Activated B cell treated with CpG ODN at 0.5 μM for 24 hours (primary cell): ENCODE results near the gene KHDC1L. TPM values are rescaled to one million over a fixed set of nuclear protein-coding genes. Genes with fewer than 3 reads are reported as not detected.
"Not testable (repeated sequence)": the region's sequence is repeated elsewhere in the genome, so short reads cannot be mapped to it uniquely, and the experiment has no call there.

ENCODE experiments used
- ATAC-seq: fragments of 200-7000 bp; cut with Tn5 transposase; one replicate; pipeline ENCODE4 v1.10.0; 2021; ENCODE audit warnings: low read depth, mild to moderate bottlenecking, moderate library complexity
- CTCF ChIA-PET: fragments of 350-600 bp; sonication (Branson Sonifier 250); formaldehyde crosslinking; loops from one replicate; lab custom pipeline; 2021; ENCODE audit warnings: antibody characterized with exemption; lab: Charles Lee
- POLR2A ChIA-PET: fragments of 350-600 bp; sonication (Branson Sonifier 250); formaldehyde crosslinking; loops from one replicate; lab custom pipeline; 2021; ENCODE audit warnings: antibody characterized with exemption; lab: Charles Lee
- DNase-seq: peaks from one replicate; pipeline ENCODE4 v3.0.0; 2022
- H3K27ac Mint-ChIP-seq: one replicate; pipeline ENCODE4 v1.8.0; 2020; ENCODE audit warnings: mixed read lengths
- H3K27me3 Mint-ChIP-seq: one replicate; pipeline ENCODE4 v1.8.0; 2021; ENCODE audit warnings: mixed read lengths
- H3K36me3 Mint-ChIP-seq: one replicate; pipeline ENCODE4 v1.8.0; 2021; ENCODE audit warnings: low read depth, mixed read lengths
- H3K4me1 Mint-ChIP-seq: one replicate; pipeline ENCODE4 v1.8.0; 2021; ENCODE audit warnings: mixed read lengths
- H3K4me3 Mint-ChIP-seq: one replicate; pipeline ENCODE4 v1.8.0; 2020; ENCODE audit warnings: mild to moderate bottlenecking, mixed read lengths
- H3K9me3 Mint-ChIP-seq: one replicate; pipeline ENCODE4 v1.8.0; 2020; ENCODE audit warnings: mixed read lengths
- intact Hi-C: fragments of 100-400 bp; cut with micrococcal nuclease; formaldehyde crosslinking; loops from one replicate; pipeline ENCODE4 v1.15.1; 2024
- total RNA-seq: library from RNA; stranded (reverse); gene quantifications from 2 replicates; pipeline ENCODE4 v1.2.3, GENCODE V29; 2022
- TF ChIP-seq, protein P1 (sequence below): fragments of 200-600 bp; IDR thresholded peaks from one replicate; pipeline ENCODE4 v1.8.0; 2022; ENCODE audit warnings: antibody characterized with exemption, mild to moderate bottlenecking

Gene KHDC1L, protein sequence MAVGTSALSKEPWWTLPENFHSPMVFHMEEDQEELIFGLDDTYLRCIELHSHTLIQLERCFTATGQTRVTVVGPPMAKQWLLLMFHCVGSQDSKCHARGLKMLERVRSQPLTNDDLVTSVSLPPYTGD
- total RNA-seq, result not detected in 2 replicates

- intact Hi-C loops, result no loop called here
- no peaks in the 10 kb centered on the region for H3K9me3 Mint-ChIP-seq
- POLR2A ChIA-PET, result no interaction called here
- no peaks in the 10 kb centered on the region for H3K36me3 Mint-ChIP-seq
- ATAC-seq, result no peak
- H3K4me3 Mint-ChIP-seq, result no peak within 1 kb of the TSS
- TF ChIP-seq, protein P1, sequence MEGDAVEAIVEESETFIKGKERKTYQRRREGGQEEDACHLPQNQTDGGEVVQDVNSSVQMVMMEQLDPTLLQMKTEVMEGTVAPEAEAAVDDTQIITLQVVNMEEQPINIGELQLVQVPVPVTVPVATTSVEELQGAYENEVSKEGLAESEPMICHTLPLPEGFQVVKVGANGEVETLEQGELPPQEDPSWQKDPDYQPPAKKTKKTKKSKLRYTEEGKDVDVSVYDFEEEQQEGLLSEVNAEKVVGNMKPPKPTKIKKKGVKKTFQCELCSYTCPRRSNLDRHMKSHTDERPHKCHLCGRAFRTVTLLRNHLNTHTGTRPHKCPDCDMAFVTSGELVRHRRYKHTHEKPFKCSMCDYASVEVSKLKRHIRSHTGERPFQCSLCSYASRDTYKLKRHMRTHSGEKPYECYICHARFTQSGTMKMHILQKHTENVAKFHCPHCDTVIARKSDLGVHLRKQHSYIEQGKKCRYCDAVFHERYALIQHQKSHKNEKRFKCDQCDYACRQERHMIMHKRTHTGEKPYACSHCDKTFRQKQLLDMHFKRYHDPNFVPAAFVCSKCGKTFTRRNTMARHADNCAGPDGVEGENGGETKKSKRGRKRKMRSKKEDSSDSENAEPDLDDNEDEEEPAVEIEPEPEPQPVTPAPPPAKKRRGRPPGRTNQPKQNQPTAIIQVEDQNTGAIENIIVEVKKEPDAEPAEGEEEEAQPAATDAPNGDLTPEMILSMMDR, result no peak
- peaks cover 1% of the 10 kb centered on the region for H3K27me3 Mint-ChIP-seq
- no peak within 1 kb of the TSS for H3K27ac Mint-ChIP-seq
- CTCF ChIA-PET, result no interaction called here
- no peak for DNase-seq
- no peaks in the 10 kb centered on the region for H3K4me1 Mint-ChIP-seq
These were observed at the start of gene KHDC1L for GRCh38 chr6:73225396-73225795. Gene KHDC1L (minus strand): TSS chr6:73225496. CDS start chr6:73225408, 88 bp downstream.

GRCh38 chr6:73269296-73269695 lies 44.0 kb upstream of the KHDC1L start:
- H3K36me3 Mint-ChIP-seq, POLR2A ChIA-PET, intact Hi-C loops, H3K27ac Mint-ChIP-seq, H3K27me3 Mint-ChIP-seq, CTCF ChIA-PET, DNase-seq, H3K4me1 Mint-ChIP-seq, ATAC-seq, H3K4me3 Mint-ChIP-seq, H3K9me3 Mint-ChIP-seq: not testable (repeated sequence)

GRCh38 chr6:73268896-73269295 lies 43.6 kb upstream of the KHDC1L start:
- CTCF ChIA-PET, intact Hi-C loops, H3K4me1 Mint-ChIP-seq, H3K4me3 Mint-ChIP-seq, H3K27ac Mint-ChIP-seq, ATAC-seq, POLR2A ChIA-PET, H3K9me3 Mint-ChIP-seq, DNase-seq, H3K27me3 Mint-ChIP-seq, H3K36me3 Mint-ChIP-seq: not testable (repeated sequence)

- Mint-ChIP-seq H3K9me3 (no peaks in the 10 kb centered on the region), H3K4me3 (peak overlapping the region; percentile 88), H3K4me1 (peaks cover 18% of the 10 kb centered on the region), H3K27ac (no peak overlapping the region), H3K36me3 (peaks cover 2% of the 10 kb centered on the region), H3K27me3 (no peaks in the 10 kb centered on the region)
- ChIA-PET POLR2A (no interaction called here), CTCF (no interaction called here)
- intact Hi-C loops, result loop anchor here (5.0 kb wide), 1 partner anchor 852 kb away; no protein-coding TSS in a partner anchor
- TF ChIP-seq, protein P1, result no peak
- ATAC-seq (no peak), DNase-seq (no peak)
These were observed 39.1 kb upstream of the KHDC1L start for GRCh38 chr6:73264446-73264845.

DNA sequence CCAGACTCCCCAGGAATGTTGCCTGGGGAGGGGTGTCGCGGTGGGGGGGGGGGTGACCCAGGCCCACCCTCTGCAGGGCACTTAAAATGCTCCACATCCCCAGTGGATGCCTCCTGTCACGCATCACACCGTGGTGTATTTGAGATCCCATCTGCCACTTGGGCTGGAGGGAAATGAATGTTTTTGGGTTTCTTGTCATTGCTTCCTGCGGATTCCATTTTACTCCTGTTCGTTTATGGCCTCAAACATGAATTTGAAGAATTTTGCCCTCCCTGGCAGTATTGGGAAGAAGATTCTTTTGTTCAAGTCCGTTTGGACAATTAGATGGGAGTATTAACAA lies 38.2 kb upstream of the KHDC1L start:
- Mint-ChIP-seq H3K27ac (no peak overlapping the region), H3K4me3 (peak overlapping the region; percentile 88), H3K27me3 (no peaks in the 10 kb centered on the region), H3K4me1 (peaks cover 18% of the 10 kb centered on the region), H3K36me3 (peaks cover 2% of the 10 kb centered on the region), H3K9me3 (no peaks in the 10 kb centered on the region)
- TF ChIP-seq, protein P1, result no peak
- ATAC-seq (no peak), DNase-seq (no peak)
- intact Hi-C loops, result loop anchor here (1.0 to 5.0 kb wide), 3 partner anchors 47 to 851 kb away; no protein-coding TSS in a partner anchor
- POLR2A ChIA-PET, result no interaction called here
- CTCF ChIA-PET, result no interaction called here

GRCh38 chr6:73262671-73263569 lies 37.6 kb upstream of the KHDC1L start, which contains the start of gene KHDC1:
Gene KHDC1 (minus strand): TSS chr6:73263196. CDS start chr6:73242517, 20,679 bp downstream.
- peaks cover 18% of the 10 kb centered on the region for H3K4me1 Mint-ChIP-seq
- CTCF ChIA-PET, result no interaction called here
- ATAC-seq (peak; percentile 91), DNase-seq (peak; percentile 59)
- H3K27me3 Mint-ChIP-seq, result no peaks in the 10 kb centered on the region
- peak within 1 kb of the TSS; percentile 70 for H3K27ac Mint-ChIP-seq
- H3K4me3 Mint-ChIP-seq, result peak within 1 kb of the TSS; percentile 88
- H3K9me3 Mint-ChIP-seq, result no peaks in the 10 kb centered on the region
- no peaks in the 10 kb centered on the region for H3K36me3 Mint-ChIP-seq
- intact Hi-C loops, result loop anchor here (1.0 to 5.0 kb wide), 3 partner anchors 48 to 851 kb away; no protein-coding TSS in a partner anchor
- TF ChIP-seq, protein P1, result no peak
- POLR2A ChIA-PET, result interaction anchor here (0.9 kb wide), 1 partner anchor 45 kb away, joined by 4 read pairs; no protein-coding TSS in a partner anchor
